Stimulated activated CD8-positive, alpha-beta memory T cell treated with anti-CD3 and anti-CD28 coated beads, Interleukin-4, amount 100 ng/mL, for 1 hour (primary cell): ENCODE measurements around the gene FOSL2.
"Not testable (repeated sequence)": the region's sequence is repeated elsewhere in the genome, so short reads cannot be mapped to it uniquely, and the experiment has no call there.

Experiments used
- DNase-seq, 2 donors: peaks; one replicate each; pipeline ENCODE4 v3.0.0-alpha.2; 2020; ENCODE audit warnings: low read depth in 2 of 2, low spot score in 1 of 2

Gene FOSL2

DNA sequence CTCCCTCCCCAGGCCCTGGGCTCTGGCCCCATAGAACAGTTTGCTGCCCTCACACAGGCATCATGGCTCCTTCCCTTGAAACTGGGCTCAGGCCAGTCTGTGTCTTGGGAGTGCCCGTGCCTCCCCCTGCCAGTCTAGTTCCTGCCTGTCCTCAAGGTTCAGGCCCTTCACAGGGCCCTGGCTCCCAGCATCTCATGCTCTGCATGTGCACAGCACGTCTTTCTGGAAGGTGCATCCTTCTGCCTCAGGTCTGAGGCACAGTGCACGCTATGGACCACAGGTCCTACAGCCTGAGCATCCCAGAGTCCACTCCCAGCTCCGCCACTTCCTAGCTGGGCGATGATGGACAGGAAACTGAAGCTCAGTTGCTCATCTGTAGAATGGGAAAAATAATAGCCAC is 35.6 kb upstream of the FOSL2 start:
- no peak for DNase-seq

DNA sequence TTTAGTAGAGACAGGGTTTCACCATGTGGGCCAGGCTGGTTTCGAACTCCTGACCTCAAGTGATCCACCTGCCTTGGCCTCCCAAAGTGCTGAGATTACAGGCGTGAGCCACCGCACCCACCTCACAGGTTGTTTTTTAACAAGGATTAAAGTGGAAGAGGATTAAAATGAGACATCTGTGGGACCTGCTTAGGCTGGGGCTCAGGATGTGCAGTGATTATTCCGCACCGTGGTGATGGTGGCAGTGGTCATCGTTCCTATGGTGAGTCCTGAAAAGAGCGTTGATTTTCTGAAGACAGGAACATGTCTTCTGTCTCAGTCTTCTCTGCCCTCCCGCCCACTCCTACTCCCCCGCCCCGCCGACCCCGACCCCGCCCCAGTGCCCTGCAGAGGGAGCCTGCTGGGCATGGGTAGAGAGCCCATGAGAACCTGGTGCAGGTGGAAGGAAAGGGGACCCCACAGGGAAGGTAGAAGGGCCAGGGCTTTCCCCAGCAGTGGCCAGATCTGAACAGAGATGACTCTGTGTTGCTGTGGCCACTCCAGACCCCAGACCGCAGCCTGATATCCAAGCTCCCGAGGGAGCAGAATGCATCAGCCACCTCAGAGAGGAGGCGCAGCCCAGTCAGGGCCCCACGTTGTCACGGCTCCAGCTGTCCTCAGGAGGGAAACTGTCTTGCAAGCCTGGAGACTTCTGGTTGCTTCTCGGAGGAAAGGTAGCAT is 34.5 kb upstream of the FOSL2 start:
- DNase-seq = no peak

DNA sequence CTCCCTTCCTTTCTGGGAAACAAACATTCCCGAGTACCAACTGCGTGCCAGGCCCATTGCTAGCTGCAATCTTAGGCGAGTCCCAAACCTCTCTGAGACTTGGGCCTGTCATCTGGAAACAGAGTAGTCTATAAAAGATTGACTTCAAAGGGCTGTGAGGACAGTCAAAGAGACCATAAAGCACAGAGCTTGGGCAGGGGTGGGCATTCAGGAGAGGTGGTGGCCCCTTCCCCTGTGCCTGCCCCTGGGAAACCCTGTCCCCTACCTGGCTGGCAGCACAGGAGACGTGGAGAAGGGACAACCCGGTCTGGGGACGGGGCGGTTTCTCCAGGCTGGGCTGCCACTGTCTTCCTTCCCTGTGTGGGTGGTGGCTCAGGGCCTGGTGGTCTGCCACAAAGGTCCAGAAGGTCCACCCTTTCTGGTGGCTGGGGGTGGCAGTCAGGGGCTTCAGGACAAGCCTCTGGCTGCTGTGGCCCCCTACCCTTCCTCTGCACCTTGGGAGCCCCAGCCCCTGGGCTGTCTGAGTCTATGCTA is 33.9 kb upstream of the FOSL2 start:
- no peak for DNase-seq

- DNase-seq = peak; percentile 72 to 76
Measured at GRCh38 chr2:28359222-28360057, 33.2 kb upstream of the FOSL2 start.

- no peak for DNase-seq
Measured at GRCh38 chr2:28360058-28360717, 32.5 kb upstream of the FOSL2 start.

GRCh38 chr2:28360718-28361293 is 31.9 kb upstream of the FOSL2 start:
- no peak for DNase-seq

- no peak for DNase-seq
Measured at GRCh38 chr2:28361991-28362710, 30.5 kb upstream of the FOSL2 start.

DNA sequence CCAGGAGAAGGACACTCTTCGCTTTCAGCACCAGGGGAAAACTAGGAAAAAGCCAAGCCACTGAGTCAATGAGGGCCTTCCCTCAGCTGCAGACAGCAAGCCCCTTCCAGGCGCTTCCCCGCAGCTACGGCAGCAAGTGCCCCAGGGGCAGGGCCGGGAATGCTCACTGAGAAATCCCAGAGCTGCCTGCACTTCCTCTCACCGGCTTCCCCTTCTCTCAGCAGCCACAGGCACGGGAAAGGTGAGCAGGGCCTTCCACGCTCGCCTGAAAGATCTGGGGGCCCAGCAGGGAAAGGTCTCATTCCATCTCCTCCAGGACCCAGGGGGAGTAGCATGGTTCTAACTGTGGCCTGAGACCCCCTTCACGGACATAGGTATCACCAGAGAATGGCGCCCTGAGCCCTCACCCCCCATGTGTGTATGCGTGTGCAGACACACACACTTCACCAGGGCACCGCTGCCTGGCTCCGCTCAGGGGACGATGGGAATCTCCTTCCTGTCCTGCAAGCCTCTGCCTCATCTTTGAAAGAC is 29.6 kb upstream of the FOSL2 start:
- DNase-seq = no peak

GRCh38 chr2:28363686-28364280 is 28.9 kb upstream of the FOSL2 start:
- DNase-seq = no peak

GRCh38 chr2:28364610-28365009 is 28.0 kb upstream of the FOSL2 start:
- DNase-seq = no peak

- no peak for DNase-seq
Measured at GRCh38 chr2:28365158-28365557, 27.5 kb upstream of the FOSL2 start.

DNA sequence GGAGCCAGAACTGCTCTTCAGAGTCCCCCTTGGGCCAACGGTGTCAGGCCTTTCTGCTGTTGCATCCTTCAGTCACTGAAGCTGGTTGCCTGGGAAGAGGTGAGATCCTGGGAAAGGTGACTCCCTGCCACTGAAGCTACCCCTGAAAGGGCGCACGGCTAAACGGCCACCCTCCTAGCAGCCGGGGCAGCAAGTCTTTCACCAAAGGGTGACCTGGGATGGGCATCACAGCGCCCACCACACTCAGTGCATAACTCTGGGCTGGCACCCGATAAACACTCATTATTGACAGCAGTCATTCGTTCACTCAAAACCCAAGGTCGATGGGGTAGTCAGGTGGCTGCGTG is 26.5 kb upstream of the FOSL2 start:
- DNase-seq = no peak

GRCh38 chr2:28366496-28367282 is 26.0 kb upstream of the FOSL2 start:
- no peak for DNase-seq

DNA sequence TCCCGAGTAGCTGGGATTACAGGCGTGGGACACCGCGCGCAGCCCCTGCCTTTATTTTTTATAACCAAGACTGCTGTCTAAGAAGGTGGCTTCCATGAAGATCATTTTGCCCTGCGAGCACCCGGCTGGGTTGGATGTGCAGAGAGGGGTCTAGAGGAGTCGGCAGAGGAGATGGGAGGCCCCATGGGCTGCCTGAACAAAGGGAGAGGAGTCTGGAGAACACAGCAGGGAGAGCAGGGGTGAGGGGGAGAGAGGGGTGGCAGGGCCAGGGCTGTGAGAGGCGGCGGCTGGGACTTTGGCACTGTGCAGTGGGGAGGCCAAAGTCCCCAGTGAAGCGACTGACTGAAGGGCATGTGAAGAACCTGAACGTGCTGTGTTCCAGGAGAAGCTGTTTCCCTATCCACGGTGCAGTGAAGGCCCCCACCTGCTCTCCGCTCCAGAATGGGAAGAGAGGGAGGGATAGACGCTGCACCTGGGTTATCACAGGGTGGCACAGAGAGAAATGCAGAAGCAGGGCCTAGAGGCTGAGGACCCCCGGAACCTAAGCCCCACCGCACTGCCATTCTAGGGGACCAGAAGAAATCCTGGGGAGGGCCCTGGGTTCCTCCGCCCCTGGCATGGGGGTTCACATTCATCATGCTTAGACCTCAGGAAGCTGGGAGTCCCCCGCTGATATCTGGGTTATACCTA is 24.8 kb upstream of the FOSL2 start:
- no peak for DNase-seq

- no peak for DNase-seq
Measured at GRCh38 chr2:28368357-28368798, 24.3 kb upstream of the FOSL2 start.

DNA sequence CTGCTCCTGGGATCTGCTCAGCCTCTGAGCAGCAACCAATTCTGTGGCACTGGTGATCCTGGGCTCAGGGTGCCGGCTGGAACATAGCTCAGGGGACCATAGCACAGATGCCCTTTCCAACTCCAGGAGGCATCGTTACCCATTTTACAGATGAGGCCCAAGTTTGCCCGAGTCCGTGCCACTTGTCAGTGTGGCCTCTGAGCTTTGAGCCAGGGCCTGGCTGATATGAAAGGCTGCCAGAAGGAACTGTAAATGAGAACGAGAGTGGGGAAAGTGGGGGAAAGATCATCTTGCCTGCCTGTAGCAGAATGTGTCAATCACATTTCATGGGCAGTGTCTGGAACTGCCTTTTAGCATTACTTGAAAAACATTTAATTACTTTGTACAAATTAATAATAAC is 23.3 kb upstream of the FOSL2 start:
- no peak for DNase-seq

- no peak for DNase-seq
Measured at GRCh38 chr2:28370354-28370753, 22.3 kb upstream of the FOSL2 start.

DNA sequence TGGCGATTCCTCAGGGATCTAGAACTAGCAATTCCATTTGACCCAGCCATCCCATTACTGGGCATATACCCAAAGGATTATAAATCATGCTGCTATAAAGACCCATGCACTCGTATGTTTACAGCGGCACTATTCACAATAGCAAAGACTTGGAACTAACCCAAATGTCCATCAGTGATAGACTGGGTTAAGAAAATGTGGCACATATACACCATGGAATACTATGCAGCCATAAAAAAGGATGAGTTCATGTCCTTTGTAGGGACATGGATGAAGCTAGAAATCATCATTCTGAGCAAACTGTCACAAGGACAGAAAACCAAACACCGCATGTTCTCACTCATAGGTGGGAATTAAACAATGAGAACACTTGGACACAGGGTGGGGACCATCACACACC is 20.9 kb upstream of the FOSL2 start:
- DNase-seq = not testable (repeated sequence)

DNA sequence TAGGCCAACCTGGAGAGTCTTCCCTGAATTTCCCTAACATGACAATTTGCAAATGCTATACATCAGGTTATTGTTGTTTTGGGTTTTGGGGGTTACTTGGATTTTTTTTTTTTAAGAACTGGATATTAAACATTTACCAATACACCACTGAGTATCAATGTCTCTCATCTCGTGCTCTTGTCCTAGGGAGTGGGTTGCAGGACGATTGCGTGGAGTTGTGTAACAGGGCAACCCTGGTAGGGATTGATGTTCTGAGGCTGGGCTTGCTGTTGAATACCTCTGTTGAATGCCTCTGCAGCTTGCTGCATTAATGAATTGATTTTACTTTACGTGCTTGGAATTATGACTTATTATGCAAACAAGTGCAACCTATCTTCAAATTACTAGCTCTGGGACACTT is 18.8 kb upstream of the FOSL2 start:
- no peak for DNase-seq
